Tibial nerve (tissue), 3 donors: ENCODE data around the gene HLA-C.

Source experiments
- POLR2A ChIP-seq, 2 donors: fragments of 450-650 bp; IDR thresholded peaks; one replicate each; pipeline ENCODE4 v1.6.1; 2017; ENCODE audit warnings: antibody characterized with exemption in 2 of 2, mild to moderate bottlenecking in 2 of 2, moderate library complexity in 2 of 2
- TF ChIP-seq, protein P1 (sequence below), 5 experiments: fragments of 200-600 bp in 3 of 5; fragments of 450-650 bp in 2 of 5; sonication (generic) in 3 of 5; IDR thresholded peaks; one replicate each; pipeline ENCODE4 v1.5.1; 2016 to 2019; ENCODE audit warnings: antibody characterized with exemption in 5 of 5, mild to moderate bottlenecking in 3 of 5, moderate library complexity in 2 of 5

DNA sequence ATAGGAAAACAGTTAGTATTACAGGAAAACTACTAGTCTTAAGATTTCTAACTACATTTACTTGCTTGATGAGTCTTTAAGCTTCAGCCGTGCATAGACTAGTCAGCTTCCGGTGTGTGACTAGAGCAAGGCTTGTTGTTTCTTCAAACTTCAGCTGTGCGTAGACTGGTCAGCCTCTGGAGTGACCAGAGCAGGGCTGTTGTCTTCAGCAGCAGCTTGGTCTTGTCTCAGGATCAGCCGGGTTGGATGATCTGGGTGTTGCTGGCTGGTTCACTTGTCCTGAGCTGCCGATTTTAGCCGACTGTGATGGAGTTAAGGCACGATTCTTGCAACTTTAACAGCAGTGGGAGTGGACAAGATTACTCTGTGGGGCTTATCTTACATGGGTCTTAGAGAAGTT, 44.7 kb downstream of the HLA-C start:
- TF ChIP-seq, protein P1, sequence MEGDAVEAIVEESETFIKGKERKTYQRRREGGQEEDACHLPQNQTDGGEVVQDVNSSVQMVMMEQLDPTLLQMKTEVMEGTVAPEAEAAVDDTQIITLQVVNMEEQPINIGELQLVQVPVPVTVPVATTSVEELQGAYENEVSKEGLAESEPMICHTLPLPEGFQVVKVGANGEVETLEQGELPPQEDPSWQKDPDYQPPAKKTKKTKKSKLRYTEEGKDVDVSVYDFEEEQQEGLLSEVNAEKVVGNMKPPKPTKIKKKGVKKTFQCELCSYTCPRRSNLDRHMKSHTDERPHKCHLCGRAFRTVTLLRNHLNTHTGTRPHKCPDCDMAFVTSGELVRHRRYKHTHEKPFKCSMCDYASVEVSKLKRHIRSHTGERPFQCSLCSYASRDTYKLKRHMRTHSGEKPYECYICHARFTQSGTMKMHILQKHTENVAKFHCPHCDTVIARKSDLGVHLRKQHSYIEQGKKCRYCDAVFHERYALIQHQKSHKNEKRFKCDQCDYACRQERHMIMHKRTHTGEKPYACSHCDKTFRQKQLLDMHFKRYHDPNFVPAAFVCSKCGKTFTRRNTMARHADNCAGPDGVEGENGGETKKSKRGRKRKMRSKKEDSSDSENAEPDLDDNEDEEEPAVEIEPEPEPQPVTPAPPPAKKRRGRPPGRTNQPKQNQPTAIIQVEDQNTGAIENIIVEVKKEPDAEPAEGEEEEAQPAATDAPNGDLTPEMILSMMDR (IDR thresholded peaks at IDR 0.05), result no peak
- no peak for TF ChIP-seq POLR2A (IDR thresholded peaks at IDR 0.05)
